H1 (cell line): Measurements from ENCODE around the gene TAB3. TPM values are rescaled to one million over a fixed set of nuclear protein-coding genes. Genes with fewer than 3 reads are reported as not detected.
"Not testable (repeated sequence)": the region's sequence is repeated elsewhere in the genome, so short reads cannot be mapped to it uniquely, and the experiment has no call there.

Experiments
- CTCF ChIA-PET: fragments of 300-600 bp; sonication (Branson Sonifier 250); formaldehyde crosslinking; loops from one replicate; lab custom pipeline; 2021; ENCODE audit not compliant: partially characterized antibody; lab: Charles Lee
- POLR2A ChIA-PET: fragments of 300-600 bp; sonication (Branson Sonifier 250); formaldehyde crosslinking; loops from one replicate; lab custom pipeline; 2021; ENCODE audit warnings: inconsistent platforms; ENCODE audit not compliant: partially characterized antibody; lab: Charles Lee
- DNase-seq, 2 experiments: peaks; one replicate each; pipeline versions ENCODE4 v3.0.0 to v3.0.0-alpha.2; 2010 to 2022; ENCODE audit warnings: low spot score in 2 of 2, low read depth in 1 of 2, mixed read lengths in 1 of 2
- FAIRE-seq: peaks from 2 replicates; lab custom pipeline; 2011; peaks lifted over from hg19 to GRCh38; lab: Jason Lieb, UNC
- H2AFZ ChIP-seq: 2 replicates; pipeline ENCODE4 v1.8.1; 2012; ENCODE audit warnings: low read length, inconsistent platforms
- H2AK5ac ChIP-seq: 2 replicates; pipeline ENCODE4 v1.6.1; 2013; ENCODE audit warnings: low read depth, low read length
- H2BK120ac ChIP-seq: replicated peaks from 2 replicates; pipeline ENCODE3; 2013; ENCODE audit warnings: low read depth, low read length, inconsistent platforms
- H2BK12ac ChIP-seq: 2 replicates; pipeline ENCODE4 v1.6.1; 2013; ENCODE audit warnings: low read depth, low read length
- H2BK15ac ChIP-seq: 2 replicates; pipeline ENCODE4 v1.6.1; 2013; ENCODE audit warnings: low read length
- H2BK20ac ChIP-seq: 2 replicates; pipeline ENCODE4 v1.6.1; 2013; ENCODE audit warnings: low read length
- H2BK5ac ChIP-seq: 2 replicates; pipeline ENCODE4 v1.6.1; 2013; ENCODE audit warnings: low read depth, low read length
- H3K14ac ChIP-seq: 2 replicates; pipeline ENCODE4 v1.6.1; 2013; ENCODE audit warnings: inconsistent platforms; ENCODE audit not compliant: insufficient read length
- H3K18ac ChIP-seq: 2 replicates; pipeline ENCODE4 v1.6.1; 2013; ENCODE audit warnings: low read length; ENCODE audit errors: extremely low read depth
- H3K23ac ChIP-seq: 2 replicates; pipeline ENCODE4 v1.6.1; 2013; ENCODE audit warnings: inconsistent platforms; ENCODE audit not compliant: insufficient read length
- H3K23me2 ChIP-seq: 2 replicates; pipeline ENCODE4 v1.6.1; 2013; ENCODE audit warnings: low read depth, low read length
- H3K27ac ChIP-seq: 2 replicates; pipeline ENCODE4 v1.6.1; 2011; ENCODE audit warnings: low read depth, low read length, inconsistent platforms
- H3K27me3 ChIP-seq, 4 experiments: replicated peaks in 1 of 4; 1 replicate in 1 of 4; 2 replicates in 3 of 4; pipeline versions ENCODE4 v1.6.1 to v1.8.1; 2011 to 2013; ENCODE audit warnings: low read length in 3 of 4, mild to moderate bottlenecking in 3 of 4, inconsistent platforms in 2 of 4, mixed read lengths in 2 of 4, moderate library complexity in 1 of 4; ENCODE audit not compliant: control insufficient read depth in 3 of 4, insufficient read depth in 3 of 4; ENCODE audit errors: extremely low read depth in 1 of 4
- H3K36me3 ChIP-seq, 4 experiments: 2 replicates each; pipeline versions ENCODE4 v1.6.1 to v1.8.1; 2011 to 2013; ENCODE audit warnings: mild to moderate bottlenecking in 4 of 4, low read length in 3 of 4, moderate library complexity in 2 of 4, control low read depth in 1 of 4, inconsistent platforms in 1 of 4; ENCODE audit not compliant: insufficient read depth in 4 of 4, control insufficient read depth in 2 of 4
- H3K4ac ChIP-seq: replicated peaks from 2 replicates; pipeline ENCODE3; 2013; ENCODE audit warnings: low read length, low read depth, mixed read lengths, inconsistent platforms; ENCODE audit not compliant: insufficient read length
- H3K4me1 ChIP-seq, 4 experiments: replicated peaks in 1 of 4; 1 replicate in 1 of 4; 2 replicates in 3 of 4; pipeline versions ENCODE4 v1.6.1 to v1.8.1; 2011 to 2013; ENCODE audit warnings: low read length in 3 of 4, inconsistent platforms in 2 of 4, mixed read lengths in 1 of 4; ENCODE audit not compliant: insufficient read depth in 4 of 4, control insufficient read depth in 3 of 4
- H3K4me2 ChIP-seq, 2 experiments: 2 replicates each; pipeline versions ENCODE4 v1.6.1 to v1.8.1; 2011 to 2013; ENCODE audit warnings: low read depth in 2 of 2, low read length in 2 of 2, control low read depth in 1 of 2, inconsistent platforms in 1 of 2, mild to moderate bottlenecking in 1 of 2; ENCODE audit not compliant: insufficient read depth in 1 of 2
- H3K4me3 ChIP-seq, 4 experiments: fragments of 200-600, 300-600 bp in 1 of 4; sonication (generic), shearing (Covaris generic), sonication (Bioruptor Twin) in 1 of 4; 2 replicates each; pipeline versions ENCODE4 v1.5.1 to v1.8.1; 2011 to 2016; ENCODE audit warnings: low read length in 4 of 4, low read depth in 3 of 4, control low read depth in 2 of 4, inconsistent platforms in 2 of 4, mild to moderate bottlenecking in 2 of 4, mixed read lengths in 1 of 4, moderate library complexity in 1 of 4; ENCODE audit not compliant: insufficient read depth in 2 of 4; ENCODE audit errors: extremely low read depth in 1 of 4
- H3K56ac ChIP-seq: replicated peaks from 2 replicates; pipeline ENCODE3; 2013; ENCODE audit warnings: low read depth, mild to moderate bottlenecking, mixed read lengths, low read length, inconsistent platforms; ENCODE audit not compliant: insufficient read length
- H3K79me1 ChIP-seq: 2 replicates; pipeline ENCODE4 v1.6.1; 2013; ENCODE audit warnings: low read depth, low read length, control low read depth
- H3K79me2 ChIP-seq, 2 experiments: 2 replicates each; pipeline versions ENCODE4 v1.6.1 to v1.8.1; 2012 to 2013; ENCODE audit warnings: low read length in 2 of 2, mild to moderate bottlenecking in 2 of 2, inconsistent platforms in 1 of 2; ENCODE audit not compliant: insufficient read depth in 2 of 2, control insufficient read depth in 1 of 2
- H3K9ac ChIP-seq, 4 experiments: replicated peaks in 1 of 4; 1 replicate in 1 of 4; 2 replicates in 3 of 4; pipeline versions ENCODE4 v1.6.1 to v1.8.1; 2011 to 2013; ENCODE audit warnings: low read depth in 3 of 4, low read length in 3 of 4, control low read depth in 2 of 4, mild to moderate bottlenecking in 2 of 4, moderate library complexity in 2 of 4, inconsistent platforms in 1 of 4; ENCODE audit errors: extremely low read depth in 1 of 4
- H3K9me3 ChIP-seq, 2 experiments: 2 replicates each; pipeline versions ENCODE4 v1.6.1 to v1.8.1; 2012 to 2013; ENCODE audit warnings: mild to moderate bottlenecking in 2 of 2, moderate library complexity in 2 of 2, control low read depth in 1 of 2, inconsistent platforms in 1 of 2, low read depth in 1 of 2, low read length in 1 of 2, mixed read lengths in 1 of 2; ENCODE audit not compliant: insufficient read depth in 2 of 2
- H4K20me1 ChIP-seq, 2 experiments: replicated peaks in 1 of 2; 2 replicates each; pipeline versions ENCODE3 to v1.8.1; 2011 to 2013; ENCODE audit warnings: inconsistent platforms in 2 of 2, low read length in 2 of 2, mild to moderate bottlenecking in 1 of 2; ENCODE audit not compliant: insufficient read depth in 2 of 2, control insufficient read depth in 1 of 2
- H4K5ac ChIP-seq: 2 replicates; pipeline ENCODE4 v1.6.1; 2013; ENCODE audit warnings: low read length, low read depth, mixed read lengths, inconsistent platforms; ENCODE audit not compliant: insufficient read length
- H4K8ac ChIP-seq: 2 replicates; pipeline ENCODE4 v1.8.0; 2013; ENCODE audit warnings: mild to moderate bottlenecking, moderate library complexity, low read length, inconsistent platforms; ENCODE audit not compliant: insufficient read depth; ENCODE audit errors: extremely low read depth
- H4K91ac ChIP-seq: replicated peaks from 2 replicates; pipeline ENCODE3; 2013; ENCODE audit warnings: low read length, mixed read lengths, inconsistent platforms; ENCODE audit not compliant: insufficient read length
- WGBS, 2 experiments: shearing (Covaris generic) in 1 of 2; methylation state at CpG; one replicate each; pipeline versions ENCODE4 v1.1.6 to v1.1.7; 2013 to 2015; ENCODE audit warnings: low lambda C conversion rate in 2 of 2, mixed read lengths in 2 of 2, inconsistent platforms in 1 of 2, low coverage in 1 of 2, missing lambda C conversion rate in 1 of 2; ENCODE audit not compliant: insufficient replicate concordance in 2 of 2, insufficient coverage in 1 of 2, insufficient read length in 1 of 2; ENCODE audit errors: extremely low coverage in 1 of 2, missing lambda C conversion rate in 1 of 2; 5-methylcytosine and 5-hydroxymethylcytosine counted together
- polyA plus RNA-seq, 7 experiments: library from polyadenylated mRNA; depleted of rRNA in 3 of 7; stranded (reverse) in 5 of 7; unstranded in 2 of 7; fragments of >200 nt in 5 of 7; fragments of 200-250 nt in 2 of 7; gene quantifications; 1 replicate in 5 of 7; 2 replicates in 1 of 7; 4 replicates in 1 of 7; pipeline versions ENCODE4 v1.2.1 to v1.2.3, GENCODE V29; 2011 to 2013; ENCODE audit warnings: missing spikeins in 2 of 7, mixed read lengths in 2 of 7
- total RNA-seq: library from RNA; stranded (reverse); fragmentation: NEBNext Ultra II Directional; extraction: Animal tissue kit (Norgen Biotek cat#: 25700); gene quantifications from 2 replicates; pipeline ENCODE4 v1.2.1, GENCODE V29; 2021

Gene TAB3
- total and polyA plus RNA-seq, 2 of the 8 experiments (the other 6 are each of a cell fraction or from before 2014, with no cell fraction given) = 12.7 to 12.9 TPM

DNA sequence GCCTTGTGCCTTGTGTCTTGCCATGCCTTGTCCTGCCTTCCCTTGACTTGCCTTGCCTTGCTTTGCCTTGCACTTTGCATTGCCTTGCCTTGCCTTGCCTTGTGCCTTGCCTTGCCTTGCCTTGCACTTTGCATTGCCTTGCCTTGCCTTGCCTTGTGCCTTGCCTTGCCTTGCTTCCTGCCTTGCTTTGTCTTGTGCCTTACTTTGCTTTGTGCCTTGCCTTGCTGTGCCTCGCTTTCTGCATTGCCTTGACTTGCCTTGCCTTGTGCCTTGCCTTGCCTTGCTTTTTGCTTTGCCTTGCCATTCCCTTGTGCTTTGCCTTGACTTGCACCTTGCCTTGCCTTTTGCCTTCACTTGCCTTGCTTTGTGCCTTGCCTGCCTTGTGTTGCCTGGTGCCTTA lies 91.8 kb downstream of the TAB3 start:
- H3K18ac ChIP-seq, FAIRE-seq, H3K9ac ChIP-seq, H3K4ac ChIP-seq, H3K27ac ChIP-seq, H3K14ac ChIP-seq, DNase-seq, H3K4me1 ChIP-seq, H4K8ac ChIP-seq, H3K79me1 ChIP-seq, H3K23me2 ChIP-seq, H3K4me3 ChIP-seq, H3K56ac ChIP-seq, H3K36me3 ChIP-seq, POLR2A ChIA-PET, H3K23ac ChIP-seq, H3K27me3 ChIP-seq, H2BK120ac ChIP-seq, CTCF ChIA-PET, H2AFZ ChIP-seq, H3K79me2 ChIP-seq, H4K5ac ChIP-seq, H4K20me1 ChIP-seq, H3K9me3 ChIP-seq, H2BK20ac ChIP-seq, H3K4me2 ChIP-seq: not testable (repeated sequence)
- peak overlapping the region; percentile 97 for H2BK15ac ChIP-seq
- peak overlapping the region; percentile 87 for H2BK5ac ChIP-seq
- WGBS, 2 experiments = 86% methylated on average over 1 of the region's 1 CpG; no CpG with 5 or more reads in 1 of the 2 experiments
- H2AK5ac ChIP-seq = peak overlapping the region; percentile 86; the same call in 1 of the 2 replicates
- peak overlapping the region; percentile 53 for H4K91ac ChIP-seq
- peak overlapping the region; percentile 97; the same call in 1 of the 2 replicates for H2BK12ac ChIP-seq
